Measurements from ENCODE around the gene HSF2BP.
A peak's percentile ranks its signal among the peaks of the same experiment; 100 is the strongest.

HSF2BP gene

DNA sequence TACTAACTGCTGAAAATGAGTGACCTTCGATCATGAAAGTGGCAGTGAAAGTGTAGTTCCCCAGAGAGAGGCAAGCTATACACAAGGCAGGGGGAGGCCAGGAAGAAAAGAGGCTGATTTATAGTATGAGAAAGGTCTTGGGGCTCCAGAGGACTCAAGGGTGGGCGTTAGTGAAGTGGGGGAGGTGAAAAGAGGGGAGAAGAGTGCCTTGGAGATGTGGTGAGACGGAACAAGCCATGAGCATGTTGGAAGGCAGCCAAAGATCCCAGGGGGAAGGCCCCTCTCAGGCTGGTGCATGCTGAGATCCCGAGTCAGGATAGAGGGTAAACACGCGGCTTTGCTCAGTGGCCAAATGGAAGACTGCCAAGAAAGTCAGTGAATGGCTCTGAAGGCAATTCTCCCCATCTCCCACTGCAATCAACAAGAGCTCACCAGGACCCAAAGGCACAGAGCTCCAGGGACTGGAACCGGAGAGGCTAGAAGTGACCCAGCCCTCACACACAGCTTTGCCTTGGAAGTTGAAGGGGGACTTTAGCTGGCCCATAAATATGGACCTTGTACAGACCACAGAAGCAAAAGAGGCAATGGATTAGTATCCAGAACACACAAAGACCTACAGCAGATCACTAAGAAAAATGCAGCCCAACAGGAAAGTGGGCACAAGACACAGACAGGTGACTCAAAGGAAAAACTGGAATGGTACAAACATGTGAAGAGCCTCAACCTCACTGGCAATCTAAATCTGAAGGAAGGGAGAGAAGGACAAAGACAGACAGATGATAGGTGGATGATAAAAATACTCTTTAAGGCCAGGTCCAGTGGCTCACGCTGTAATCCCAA lies 49.6 kb downstream of the HSF2BP start:
- Histone ChIP-seq H3K4me3 (ENCODE audit: control insufficient read depth in 1 of 7, extremely low read depth in 1 of 7, insufficient read depth in 4 of 7, low read depth in 2 of 7, low read length in 6 of 7) (no peak overlapping the region), H3K27me3 (replicated peaks in 2 of 5; ENCODE audit: control insufficient read depth in 4 of 5, insufficient read depth in 5 of 5, low read length in 4 of 5) (no peaks in the 10 kb centered on the region), H3K4me1 (ENCODE audit: control extremely low read depth in 1 of 4, control insufficient read depth in 4 of 4, insufficient read depth in 4 of 4, low read length in 3 of 4) (peaks cover 2 to 15% (median 6%) of the 10 kb centered on the region in 4 experiments), H3K9me3 (ENCODE audit: control extremely low read depth in 1 of 5, control insufficient read depth in 4 of 5, insufficient read depth in 2 of 5, low read depth in 1 of 5, low read length in 4 of 5) (no peaks in the 10 kb centered on the region), H3K36me3 (ENCODE audit: control insufficient read depth in 4 of 4, insufficient read depth in 4 of 4, low read length in 3 of 4) (no peaks in the 10 kb centered on the region), H3K27ac (ENCODE audit: insufficient read depth in 1 of 2, low read depth in 1 of 2, low read length in 2 of 2, poor library complexity in 1 of 2, severe bottlenecking in 2 of 2) (no peak overlapping the region)
- 85% methylated on average over 7 of the region's 8 CpGs for WGBS (ENCODE audit: insufficient coverage)
- DNase-seq: no peak
- ChIA-PET CTCF (interaction anchor here (1.7 kb wide), 1 partner anchor 35 kb away, joined by 5 read pairs; no protein-coding TSS in a partner anchor), POLR2A (interaction anchor here (0.6 kb wide), 1 partner anchor 778 kb away, joined by 3 read pairs; no protein-coding TSS in a partner anchor)

DNA sequence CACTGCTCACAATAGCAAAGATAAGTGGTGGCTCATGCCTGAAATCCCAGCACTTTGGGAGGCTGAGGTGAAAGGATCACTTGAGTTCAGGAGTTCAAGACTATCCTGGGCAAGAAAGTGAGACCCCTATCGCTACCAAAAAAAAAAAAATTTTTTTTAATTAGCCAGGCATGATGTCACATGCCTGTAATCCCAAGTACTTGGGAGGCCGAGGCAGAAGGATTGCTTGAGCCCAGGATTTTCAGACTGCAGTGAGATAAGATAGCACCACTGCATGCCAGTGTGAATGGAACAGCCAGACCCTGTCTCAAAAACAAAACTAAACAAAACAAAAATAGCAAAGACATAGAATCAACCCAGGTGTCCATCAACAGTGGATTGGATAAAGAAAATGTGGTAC lies 50.6 kb downstream of the HSF2BP start:
- Histone ChIP-seq H3K4me3 (ENCODE audit: control insufficient read depth in 1 of 7, extremely low read depth in 1 of 7, insufficient read depth in 4 of 7, low read depth in 2 of 7, low read length in 6 of 7) (no peak overlapping the region), H3K36me3 (ENCODE audit: control insufficient read depth in 4 of 4, insufficient read depth in 4 of 4, low read length in 3 of 4) (no peaks in the 10 kb centered on the region), H3K27me3 (replicated peaks in 2 of 5; ENCODE audit: control insufficient read depth in 4 of 5, insufficient read depth in 5 of 5, low read length in 4 of 5) (no peaks in the 10 kb centered on the region), H3K9me3 (ENCODE audit: control extremely low read depth in 1 of 5, control insufficient read depth in 4 of 5, insufficient read depth in 2 of 5, low read depth in 1 of 5, low read length in 4 of 5) (no peaks in the 10 kb centered on the region), H3K27ac (ENCODE audit: insufficient read depth in 1 of 2, low read depth in 1 of 2, low read length in 2 of 2, poor library complexity in 1 of 2, severe bottlenecking in 2 of 2) (no peak overlapping the region), H3K4me1 (ENCODE audit: control extremely low read depth in 1 of 4, control insufficient read depth in 4 of 4, insufficient read depth in 4 of 4, low read length in 3 of 4) (peaks cover 2 to 18% (median 6%) of the 10 kb centered on the region in 4 experiments)
- WGBS (ENCODE audit: insufficient coverage): 95% methylated on average over 2 of the region's 2 CpGs
- DNase-seq: no peak
- ChIA-PET POLR2A (no interaction called here), CTCF (no interaction called here)

DNA sequence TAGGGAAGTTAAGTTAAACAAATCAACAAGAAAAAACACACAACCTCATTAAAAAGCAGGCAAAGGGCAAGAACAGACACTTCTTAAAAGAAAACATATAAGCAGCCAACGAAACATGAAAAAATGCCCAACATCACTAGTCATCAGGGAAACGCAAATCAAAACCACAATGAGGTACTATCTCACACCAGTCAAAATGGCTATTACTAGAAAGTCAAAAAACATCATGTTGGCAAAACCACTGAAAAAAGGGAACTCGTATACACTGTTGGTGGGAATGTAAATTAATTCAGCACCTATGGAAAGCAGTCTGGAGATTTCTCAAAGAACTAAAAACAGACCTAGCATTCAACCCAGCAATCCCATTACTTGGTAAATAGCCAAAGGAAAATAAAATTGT lies 51.1 kb downstream of the HSF2BP start:
- WGBS (ENCODE audit: insufficient coverage): 0% methylated on average over 2 of the region's 3 CpGs

DNA sequence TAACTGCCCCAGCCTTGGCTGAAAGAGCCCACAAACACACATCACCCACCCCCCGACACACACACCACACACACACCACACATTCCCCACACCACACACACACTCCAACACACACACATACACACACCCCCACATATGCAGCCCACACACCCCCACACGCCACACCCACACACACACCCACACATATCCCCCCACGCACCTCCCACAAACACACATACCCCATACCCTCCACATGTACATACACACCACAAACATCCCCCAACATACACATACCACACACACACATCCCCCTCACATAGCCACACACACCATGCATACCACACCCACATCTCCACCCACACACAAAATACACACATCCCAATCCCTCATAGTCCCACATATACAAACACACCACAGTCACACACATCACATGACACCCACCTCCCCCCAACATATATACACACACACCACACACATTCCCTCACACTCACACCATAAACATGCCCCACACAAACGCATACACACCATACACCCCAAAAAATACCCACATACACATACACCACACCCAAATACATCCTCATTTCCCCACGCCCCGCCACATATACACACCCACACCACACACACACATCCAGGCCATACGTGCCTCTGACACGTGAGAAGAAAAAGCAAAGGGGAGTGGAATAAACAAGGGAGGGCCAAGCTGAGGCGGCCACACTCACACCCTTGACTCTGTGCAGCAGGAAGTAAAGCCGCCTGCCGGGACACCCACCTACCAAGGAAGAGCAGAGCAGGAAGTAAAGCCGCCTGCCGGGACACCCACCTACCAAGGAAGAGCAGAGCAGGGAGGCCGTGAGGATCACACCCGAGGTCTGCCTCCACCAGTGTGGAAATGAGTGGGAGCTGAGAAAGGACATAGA lies 53.7 kb downstream of the HSF2BP start:
- POLR2A ChIA-PET: no interaction called here
- no peaks in the 10 kb centered on the region for H3K36me3 ChIP-seq (ENCODE audit: control insufficient read depth in 4 of 4, insufficient read depth in 4 of 4, low read length in 3 of 4)
- no peak overlapping the region for H3K4me3 ChIP-seq (ENCODE audit: control insufficient read depth in 1 of 7, extremely low read depth in 1 of 7, insufficient read depth in 4 of 7, low read depth in 2 of 7, low read length in 6 of 7)
- no peak overlapping the region for H3K27ac ChIP-seq (ENCODE audit: insufficient read depth in 1 of 2, low read depth in 1 of 2, low read length in 2 of 2, poor library complexity in 1 of 2, severe bottlenecking in 2 of 2)
- WGBS (ENCODE audit: insufficient coverage): 100% methylated on average over 5 of the region's 15 CpGs
- CTCF ChIA-PET: interaction anchor here (0.9 to 1.7 kb wide), 3 partner anchors 8 to 39 kb away, joined by 3 to 6 read pairs (median 3); no protein-coding TSS in a partner anchor
- no peak for DNase-seq
- H3K27me3 ChIP-seq (replicated peaks in 2 of 5; ENCODE audit: control insufficient read depth in 4 of 5, insufficient read depth in 5 of 5, low read length in 4 of 5): no peaks in the 10 kb centered on the region
- no peaks in the 10 kb centered on the region for H3K9me3 ChIP-seq (ENCODE audit: control extremely low read depth in 1 of 5, control insufficient read depth in 4 of 5, insufficient read depth in 2 of 5, low read depth in 1 of 5, low read length in 4 of 5)
- H3K4me1 ChIP-seq (ENCODE audit: control extremely low read depth in 1 of 4, control insufficient read depth in 4 of 4, insufficient read depth in 4 of 4, low read length in 3 of 4): peaks cover 0 to 23% (median 5%) of the 10 kb centered on the region in 4 experiments

More for the DNA sequence above, 51.1 kb downstream of the HSF2BP start:
- peak; percentile 61 to 88 (median 83) for DNase-seq
- no peak overlapping the region for H3K4me3 ChIP-seq (ENCODE audit: control insufficient read depth in 1 of 7, extremely low read depth in 1 of 7, insufficient read depth in 4 of 7, low read depth in 2 of 7, low read length in 6 of 7)
- peaks cover 2 to 20% (median 6%) of the 10 kb centered on the region in 4 experiments for H3K4me1 ChIP-seq (ENCODE audit: control extremely low read depth in 1 of 4, control insufficient read depth in 4 of 4, insufficient read depth in 4 of 4, low read length in 3 of 4)
- ChIA-PET CTCF (interaction anchor here (0.9 kb wide), 2 partner anchors 14 to 37 kb away, joined by 3 read pairs; no protein-coding TSS in a partner anchor), POLR2A (no interaction called here)
- no peaks in the 10 kb centered on the region for H3K27me3 ChIP-seq (replicated peaks in 2 of 5; ENCODE audit: control insufficient read depth in 4 of 5, insufficient read depth in 5 of 5, low read length in 4 of 5)
- no peaks in the 10 kb centered on the region for H3K36me3 ChIP-seq (ENCODE audit: control insufficient read depth in 4 of 4, insufficient read depth in 4 of 4, low read length in 3 of 4)
- H3K9me3 ChIP-seq (ENCODE audit: control extremely low read depth in 1 of 5, control insufficient read depth in 4 of 5, insufficient read depth in 2 of 5, low read depth in 1 of 5, low read length in 4 of 5): no peaks in the 10 kb centered on the region
- no peak overlapping the region for H3K27ac ChIP-seq (ENCODE audit: insufficient read depth in 1 of 2, low read depth in 1 of 2, low read length in 2 of 2, poor library complexity in 1 of 2, severe bottlenecking in 2 of 2)

DNA sequence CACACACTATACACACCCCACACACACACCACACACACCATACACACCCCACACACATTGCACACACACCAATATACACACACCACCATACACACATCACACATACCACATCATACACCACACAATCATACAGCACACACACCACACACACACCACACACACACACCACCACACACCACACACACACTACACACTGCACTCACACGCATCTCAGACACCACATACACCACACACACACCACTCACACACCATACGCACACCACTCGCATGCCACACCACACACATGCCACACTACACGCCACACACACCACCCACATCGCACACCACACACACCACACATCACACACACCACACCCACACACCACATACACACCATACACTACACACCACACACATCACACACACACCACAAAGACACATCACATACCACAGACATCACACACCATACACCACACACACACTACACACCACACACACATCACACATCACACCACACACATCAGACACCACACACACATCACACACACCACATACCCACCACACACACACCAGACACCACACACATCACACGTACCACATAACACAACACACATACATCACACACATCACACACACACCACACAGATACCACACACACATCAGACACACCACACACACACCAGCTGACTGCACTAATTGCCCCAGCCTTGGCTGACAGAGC lies 54.6 kb downstream of the HSF2BP start:
- WGBS (ENCODE audit: insufficient coverage): 100% methylated on average over 2 of the region's 6 CpGs
- DNase-seq: no peak
- no peak overlapping the region for H3K27ac ChIP-seq (ENCODE audit: insufficient read depth in 1 of 2, low read depth in 1 of 2, low read length in 2 of 2, poor library complexity in 1 of 2, severe bottlenecking in 2 of 2)

DNA sequence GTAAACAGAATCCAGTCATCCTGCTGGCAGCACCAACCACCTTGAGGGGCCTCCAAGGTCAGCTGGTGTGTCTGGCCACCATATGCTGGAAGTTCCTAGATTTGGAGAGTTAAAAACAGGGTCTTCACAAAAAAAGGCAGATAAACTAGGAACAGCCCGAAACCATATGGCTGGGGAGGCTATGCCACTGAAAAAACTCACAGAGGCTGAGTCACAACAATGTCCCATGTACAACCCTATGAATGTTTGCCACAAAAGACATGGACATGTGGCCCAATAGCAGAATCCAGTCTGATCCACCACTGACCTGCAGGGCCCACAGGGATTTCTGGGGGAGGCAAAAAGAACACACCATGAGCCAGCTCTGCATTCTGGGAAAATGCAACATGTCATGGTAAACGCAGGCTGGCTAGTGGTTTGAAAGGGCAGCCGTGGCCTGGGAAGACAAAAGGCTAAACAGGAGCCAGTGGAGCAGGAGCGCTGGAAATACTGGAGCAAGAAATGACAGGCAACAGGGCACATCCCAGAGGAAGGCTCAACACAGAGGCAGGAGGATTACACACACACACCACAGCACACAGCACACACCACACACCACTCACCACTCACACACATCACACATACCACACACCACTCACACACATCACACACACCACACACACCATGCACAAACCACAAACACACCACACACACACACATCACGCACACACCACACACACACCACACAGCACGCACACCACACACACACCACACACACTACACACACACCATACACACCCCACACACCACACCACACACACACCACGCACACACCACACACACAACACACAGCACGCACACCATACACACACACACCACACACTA lies 55.4 kb downstream of the HSF2BP start:
- no peaks in the 10 kb centered on the region for H3K9me3 ChIP-seq (ENCODE audit: control extremely low read depth in 1 of 5, control insufficient read depth in 4 of 5, insufficient read depth in 2 of 5, low read depth in 1 of 5, low read length in 4 of 5)

More for the DNA sequence above, 54.6 kb downstream of the HSF2BP start:
- POLR2A ChIA-PET: no interaction called here
- peaks cover 3 to 31% (median 10%) of the 10 kb centered on the region in 4 experiments for H3K4me1 ChIP-seq (ENCODE audit: control extremely low read depth in 1 of 4, control insufficient read depth in 4 of 4, insufficient read depth in 4 of 4, low read length in 3 of 4)
- CTCF ChIA-PET: no interaction called here
- H3K36me3 ChIP-seq (ENCODE audit: control insufficient read depth in 4 of 4, insufficient read depth in 4 of 4, low read length in 3 of 4): no peaks in the 10 kb centered on the region
- H3K9me3 ChIP-seq (ENCODE audit: control extremely low read depth in 1 of 5, control insufficient read depth in 4 of 5, insufficient read depth in 2 of 5, low read depth in 1 of 5, low read length in 4 of 5): no peaks in the 10 kb centered on the region
- H3K4me3 ChIP-seq (ENCODE audit: control insufficient read depth in 1 of 7, extremely low read depth in 1 of 7, insufficient read depth in 4 of 7, low read depth in 2 of 7, low read length in 6 of 7): no peak overlapping the region
- no peaks in the 10 kb centered on the region for H3K27me3 ChIP-seq (replicated peaks in 2 of 5; ENCODE audit: control insufficient read depth in 4 of 5, insufficient read depth in 5 of 5, low read length in 4 of 5)

More for the DNA sequence above, 55.4 kb downstream of the HSF2BP start:
- Histone ChIP-seq H3K27ac (ENCODE audit: insufficient read depth in 1 of 2, low read depth in 1 of 2, low read length in 2 of 2, poor library complexity in 1 of 2, severe bottlenecking in 2 of 2) (no peak overlapping the region), H3K4me3 (ENCODE audit: control insufficient read depth in 1 of 7, extremely low read depth in 1 of 7, insufficient read depth in 4 of 7, low read depth in 2 of 7, low read length in 6 of 7) (no peak overlapping the region), H3K36me3 (ENCODE audit: control insufficient read depth in 4 of 4, insufficient read depth in 4 of 4, low read length in 3 of 4) (no peaks in the 10 kb centered on the region), H3K27me3 (replicated peaks in 2 of 5; ENCODE audit: control insufficient read depth in 4 of 5, insufficient read depth in 5 of 5, low read length in 4 of 5) (no peaks in the 10 kb centered on the region), H3K4me1 (ENCODE audit: control extremely low read depth in 1 of 4, control insufficient read depth in 4 of 4, insufficient read depth in 4 of 4, low read length in 3 of 4) (peaks cover 3 to 36% (median 10%) of the 10 kb centered on the region in 4 experiments)
- ChIA-PET CTCF (no interaction called here), POLR2A (no interaction called here)
- DNase-seq: no peak
- 100% methylated on average over 4 of the region's 8 CpGs for WGBS (ENCODE audit: insufficient coverage)
